GM12892 (cell line): Measurements from ENCODE around the gene MYO3B.

Experiments used
- POLR2A ChIP-seq: IDR thresholded peaks from 2 replicates; pipeline ENCODE4 v1.6.1; 2011; ENCODE audit warnings: low read depth, low read length, control low read depth
- POLR2AphosphoS5 ChIP-seq: IDR thresholded peaks from 2 replicates; pipeline ENCODE4 v1.6.1; 2011; ENCODE audit warnings: low read depth, low read length, control low read depth
- TAF1 ChIP-seq: IDR thresholded peaks from 2 replicates; pipeline ENCODE4 v1.6.1; 2011; ENCODE audit warnings: low read depth, mild to moderate bottlenecking, control low read depth, low read length, borderline replicate concordance

DNA sequence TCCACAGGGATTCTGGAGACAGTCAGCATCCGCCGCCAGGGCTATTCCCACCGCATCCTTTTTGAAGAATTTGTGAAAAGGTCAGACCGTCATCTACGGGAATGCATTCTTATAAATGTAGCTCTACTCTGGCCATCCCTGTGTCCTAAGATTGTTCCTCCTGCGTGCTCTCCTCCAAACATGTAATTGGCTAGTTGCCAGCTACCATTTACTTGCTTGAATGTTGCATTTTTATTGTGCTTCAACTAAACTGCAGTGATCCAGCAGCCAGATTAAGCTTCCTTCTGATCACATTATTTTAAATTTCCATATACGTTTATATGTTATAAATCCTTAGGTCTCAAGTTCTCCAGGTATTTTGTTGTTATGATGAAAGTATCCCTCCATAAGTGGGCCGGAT, 288.7 kb downstream of the MYO3B start:
- no peak for TF ChIP-seq TAF1
- TF ChIP-seq POLR2A: no peak
- TF ChIP-seq POLR2AphosphoS5: no peak
